ENCODE measurements around the gene PYGB.
A peak's percentile ranks its signal among the peaks of the same experiment; 100 is the strongest.
"Not testable (repeated sequence)": the region's sequence is repeated elsewhere in the genome, so short reads cannot be mapped to it uniquely, and the experiment has no call there.

Gene PYGB

GRCh38 chr20:25249198-25249931, 1.5 kb downstream of the PYGB start:
- DNase-seq (ENCODE audit: low spot score), result no peak

DNA sequence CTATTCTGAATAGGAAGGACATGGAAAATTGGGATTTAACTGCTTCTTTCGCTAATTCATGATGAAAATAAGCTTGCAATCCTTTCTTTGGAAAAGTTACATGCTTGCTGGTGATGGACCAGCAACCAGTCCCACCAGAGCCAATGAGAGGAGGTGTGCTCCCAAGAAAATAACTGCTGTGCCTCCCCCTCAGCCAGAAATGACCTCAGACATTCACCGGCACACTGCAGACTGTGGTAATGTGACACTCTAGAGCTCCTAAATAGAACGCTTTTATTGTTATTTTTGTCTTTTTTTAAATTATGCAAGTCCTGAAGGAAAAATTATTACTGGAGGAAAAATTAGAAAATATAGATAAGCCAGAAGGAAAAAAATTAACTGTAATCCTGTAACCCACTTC, 2.6 kb downstream of the PYGB start:
- DNase-seq (ENCODE audit: low spot score), result no peak

- no peak for DNase-seq (ENCODE audit: low spot score)
Measured at GRCh38 chr20:25251019-25251418, 3.1 kb downstream of the PYGB start.

DNA sequence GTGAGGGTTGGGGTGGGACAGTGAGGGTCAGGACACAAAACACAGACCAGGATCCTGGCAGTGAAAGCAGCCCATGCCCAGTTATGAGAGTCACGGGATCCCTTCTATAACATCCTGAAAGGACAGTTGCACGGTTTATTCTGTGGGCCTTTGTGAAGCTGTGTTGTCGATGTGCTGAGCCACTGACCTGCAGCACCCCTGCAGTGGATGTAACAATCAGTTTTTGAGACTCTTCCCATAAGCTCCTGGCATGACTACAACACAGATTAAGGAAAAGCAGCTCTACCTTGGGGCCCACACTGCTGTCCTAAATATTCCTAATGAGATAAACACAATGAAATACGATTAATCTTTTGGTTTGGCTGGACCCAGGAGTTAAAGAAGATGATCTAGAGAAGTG, 3.7 kb downstream of the PYGB start:
- DNase-seq (ENCODE audit: low spot score), result peak; percentile 38

DNA sequence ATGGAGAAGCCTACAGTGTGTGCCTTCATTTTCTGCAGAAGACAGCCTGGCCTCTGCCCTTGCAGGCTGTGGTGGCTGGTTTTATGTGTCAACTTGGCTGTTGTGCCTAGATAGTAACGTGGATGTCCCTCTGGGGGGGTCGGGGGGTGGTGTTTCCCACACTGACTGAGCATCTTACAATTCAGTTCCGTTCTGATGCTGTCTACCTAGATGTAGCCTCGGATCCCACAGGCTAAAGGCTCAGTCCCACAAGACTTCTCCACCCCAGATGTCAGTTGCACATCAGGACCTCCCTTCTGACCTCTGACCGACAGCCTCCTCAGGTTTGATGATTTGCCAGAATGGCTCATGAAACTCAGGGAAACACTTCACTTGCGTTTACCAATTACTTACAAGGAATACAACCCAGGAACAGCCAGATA, 4.4 kb downstream of the PYGB start:
- DNase-seq (ENCODE audit: low spot score), result no peak

DNA sequence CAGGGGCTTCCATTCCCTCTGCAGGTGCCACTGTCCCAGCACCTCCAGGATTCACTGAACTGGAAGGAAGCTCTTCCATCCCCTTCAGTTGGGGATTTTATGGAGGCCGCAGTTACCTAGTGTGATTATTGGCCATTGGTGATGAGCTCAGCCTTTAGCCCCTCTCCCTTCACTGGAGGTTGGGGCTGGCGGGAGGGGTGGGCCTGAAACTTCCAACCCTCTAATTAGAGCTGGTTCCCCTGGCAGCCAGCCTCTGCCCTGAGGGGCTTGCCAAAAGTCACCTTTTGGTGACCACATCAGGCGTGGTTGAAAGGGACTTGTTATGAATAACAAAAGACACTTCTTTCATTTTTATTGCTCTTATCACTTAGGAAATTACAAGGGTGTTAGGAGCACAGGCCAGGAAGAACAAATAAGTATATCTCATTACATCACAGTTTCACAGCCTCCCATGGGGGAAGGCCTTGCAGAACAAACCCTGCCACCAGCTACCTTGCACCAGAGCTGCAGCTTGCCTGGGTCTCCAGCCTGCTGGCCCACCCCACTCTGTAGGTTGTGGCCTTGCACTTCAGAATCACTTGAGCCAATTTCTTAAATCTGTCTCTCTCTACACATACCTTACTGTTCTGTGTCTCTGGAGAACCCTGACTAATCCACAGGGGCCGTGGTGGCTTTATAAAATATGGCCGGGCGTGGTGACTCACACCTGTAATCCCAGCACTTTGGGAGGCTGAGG, 5.0 kb downstream of the PYGB start:
- DNase-seq (ENCODE audit: low spot score), result peak; percentile 0

GRCh38 chr20:25253606-25254275, 5.9 kb downstream of the PYGB start:
- DNase-seq (ENCODE audit: low spot score), result no peak

DNA sequence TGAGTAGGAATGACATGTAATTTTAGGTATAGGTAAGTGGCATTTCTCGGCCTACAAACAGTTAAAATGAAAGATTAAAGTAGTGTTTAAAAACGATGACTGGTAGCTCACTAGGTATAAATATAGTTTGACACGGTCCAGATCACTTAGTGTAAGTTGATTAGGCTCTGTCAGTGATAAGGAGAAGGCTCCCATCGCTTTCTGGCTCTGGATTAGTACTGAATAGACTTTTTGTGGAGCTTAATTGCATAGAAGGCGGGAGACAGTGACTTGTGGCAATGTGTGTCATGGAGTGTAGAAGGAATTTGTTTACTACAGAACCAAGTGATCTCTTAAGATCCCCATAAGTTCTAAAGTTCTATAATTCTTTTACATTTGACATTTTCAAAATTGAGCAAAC, 6.7 kb downstream of the PYGB start:
- DNase-seq (ENCODE audit: low spot score), result no peak

DNA sequence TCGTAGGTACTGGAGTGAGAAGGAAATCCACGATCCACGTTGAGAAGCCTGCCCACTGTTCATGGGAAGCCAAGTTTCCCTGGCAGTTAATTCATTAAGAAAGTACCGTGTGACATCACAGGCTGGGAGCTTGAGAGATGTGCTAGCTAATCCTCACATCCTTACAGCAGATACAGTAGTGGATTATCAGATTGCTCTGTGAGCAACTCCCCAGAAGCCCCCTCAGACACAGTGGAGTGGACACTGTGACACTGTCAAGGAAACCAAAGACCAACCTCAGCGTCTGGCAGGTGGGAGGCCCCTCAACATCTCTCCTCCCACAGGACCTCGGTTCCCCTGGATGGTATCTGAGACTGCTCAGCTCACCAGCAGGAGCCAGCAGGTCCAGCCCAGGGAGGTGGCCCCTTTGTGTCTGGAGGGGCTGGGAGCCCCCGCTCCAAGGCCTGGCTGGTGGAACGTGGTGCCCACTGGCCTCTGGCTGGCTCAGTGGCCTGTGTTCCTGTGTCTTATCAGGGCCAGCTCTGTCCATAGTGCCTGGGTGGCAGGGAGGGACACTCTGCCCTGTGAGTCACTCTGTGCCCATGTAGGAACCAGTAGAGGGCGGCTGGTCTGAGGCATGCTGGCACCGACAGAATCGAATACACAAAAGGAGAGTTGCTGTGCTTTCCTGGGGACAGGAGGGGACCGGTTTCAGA, 7.2 kb downstream of the PYGB start:
- peak; percentile 73 for DNase-seq (ENCODE audit: low spot score)

- DNase-seq (ENCODE audit: low spot score), result no peak
Measured at GRCh38 chr20:25256226-25256859, 8.5 kb downstream of the PYGB start.

- DNase-seq (ENCODE audit: low spot score), result no peak
Measured at GRCh38 chr20:25257130-25257529, 9.2 kb downstream of the PYGB start.

DNA sequence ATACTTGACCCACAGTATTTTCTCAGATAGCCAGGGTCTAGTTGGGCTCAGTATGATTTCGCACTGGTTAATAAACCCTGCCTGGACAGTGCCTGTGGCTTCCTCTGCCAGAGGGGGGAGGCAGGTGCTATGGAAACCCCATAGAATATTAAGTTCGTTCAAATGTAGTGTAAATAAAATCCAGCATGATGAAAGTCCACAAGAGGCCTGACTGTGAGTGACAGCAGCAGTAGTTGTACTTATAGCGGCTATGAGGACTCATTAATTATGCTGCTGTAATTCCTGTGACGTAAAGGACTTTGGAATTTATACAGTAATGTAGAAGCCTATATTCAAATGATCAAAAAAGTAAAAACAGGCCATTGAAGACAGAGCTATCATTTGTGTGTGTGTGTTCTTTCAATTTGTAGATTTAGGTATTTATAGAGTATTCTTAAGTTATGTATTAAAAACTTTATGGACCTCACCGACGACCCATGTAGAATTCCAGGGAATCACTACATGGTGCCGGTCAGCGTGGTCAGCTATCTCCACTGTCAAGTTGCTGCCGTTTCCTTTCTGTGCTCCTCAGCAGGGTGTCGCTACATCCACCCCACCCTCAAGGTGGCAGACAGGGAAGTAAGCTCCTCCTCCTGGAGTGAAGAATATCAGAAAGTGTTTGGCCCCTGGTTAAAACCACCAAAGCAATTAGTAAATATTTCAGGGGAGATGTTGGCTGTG, 10.0 kb downstream of the PYGB start:
- no peak for DNase-seq (ENCODE audit: low spot score)

DNA sequence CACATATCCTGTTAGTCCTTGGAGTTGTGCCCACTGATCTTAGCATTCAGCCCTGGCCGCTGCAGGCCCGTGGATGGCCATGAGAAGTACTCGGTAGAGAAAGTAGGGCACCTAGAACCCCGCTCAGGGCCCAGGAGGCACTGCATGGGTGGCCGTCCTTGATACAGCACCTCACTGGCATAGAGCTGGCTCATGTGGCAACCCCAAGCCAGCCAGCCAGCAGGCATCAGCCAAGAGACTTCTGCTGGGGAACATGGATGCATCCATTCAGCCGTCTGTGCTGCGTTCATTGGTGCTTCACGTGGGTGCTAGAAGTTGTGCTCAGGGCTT, 10.6 kb downstream of the PYGB start:
- no peak for DNase-seq (ENCODE audit: low spot score)

- DNase-seq (ENCODE audit: low spot score), result no peak
Measured at GRCh38 chr20:25258828-25259227, 10.9 kb downstream of the PYGB start.

DNA sequence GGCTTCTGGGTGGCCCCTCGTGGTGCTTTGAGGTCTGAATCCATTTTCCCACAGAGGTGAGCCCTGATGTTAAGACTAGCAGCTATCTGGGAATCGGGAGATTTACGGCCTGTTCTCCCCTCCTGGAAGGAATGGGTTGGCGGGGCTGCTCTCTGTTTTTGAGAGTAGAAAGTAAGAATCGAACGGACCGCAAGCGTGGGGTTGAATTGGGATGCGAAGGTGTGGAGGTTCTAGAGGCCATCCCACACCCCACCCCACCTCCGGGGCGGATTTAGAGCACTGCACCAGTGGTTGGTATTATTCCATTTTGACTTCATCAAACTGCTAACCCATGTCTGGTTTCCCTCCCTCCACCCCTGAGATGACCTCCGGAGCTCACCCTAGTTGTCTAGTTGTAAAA, 11.5 kb downstream of the PYGB start:
- no peak for DNase-seq (ENCODE audit: low spot score)

DNA sequence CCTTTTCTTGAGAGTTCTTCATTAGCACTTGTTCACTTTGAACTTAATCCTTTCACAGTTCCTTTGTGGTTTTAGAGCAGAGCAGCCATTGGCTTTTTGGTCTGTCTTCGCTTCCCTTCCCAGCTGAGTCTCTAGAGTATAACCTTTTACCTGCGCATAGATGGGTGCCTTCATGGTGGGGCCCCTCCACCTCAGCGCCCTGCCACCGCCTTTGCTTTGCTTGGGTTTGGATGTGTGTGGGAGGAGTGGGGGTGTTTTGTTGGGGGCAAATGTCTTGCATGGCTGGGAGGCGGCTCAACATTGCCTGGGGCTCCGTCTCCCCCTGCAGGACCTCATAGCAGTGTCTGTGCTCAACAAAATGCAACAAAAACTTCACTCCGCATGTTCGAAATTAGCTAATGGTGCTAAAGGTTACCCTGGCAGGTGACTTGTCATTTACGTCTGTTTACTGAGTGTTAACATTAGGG, 11.9 kb downstream of the PYGB start:
- no peak for DNase-seq (ENCODE audit: low spot score)

- DNase-seq (ENCODE audit: low spot score), result not testable (repeated sequence)
Measured at GRCh38 chr20:25260770-25261437, 13.0 kb downstream of the PYGB start.

- no peak for DNase-seq (ENCODE audit: low spot score)
Measured at GRCh38 chr20:25269057-25269832, 21.4 kb downstream of the PYGB start.

DNA sequence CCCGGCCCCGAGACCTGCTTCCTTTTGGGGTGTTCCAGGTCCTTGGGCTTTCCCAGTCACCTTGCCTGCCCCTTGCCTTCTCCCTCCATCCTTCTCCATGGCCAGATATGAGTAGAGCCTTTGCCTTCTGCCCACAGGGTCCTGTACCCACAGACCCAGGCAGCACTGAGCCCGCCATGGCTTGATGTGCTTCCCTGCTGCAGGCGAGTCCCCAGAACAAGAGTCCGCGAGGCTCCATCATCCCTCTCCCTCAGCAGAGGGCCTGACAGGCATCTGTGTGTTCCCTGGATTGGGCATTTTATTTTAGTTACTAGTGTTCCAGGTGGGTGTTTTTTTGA, 21.9 kb downstream of the PYGB start:
- DNase-seq (ENCODE audit: low spot score), result no peak

DNA sequence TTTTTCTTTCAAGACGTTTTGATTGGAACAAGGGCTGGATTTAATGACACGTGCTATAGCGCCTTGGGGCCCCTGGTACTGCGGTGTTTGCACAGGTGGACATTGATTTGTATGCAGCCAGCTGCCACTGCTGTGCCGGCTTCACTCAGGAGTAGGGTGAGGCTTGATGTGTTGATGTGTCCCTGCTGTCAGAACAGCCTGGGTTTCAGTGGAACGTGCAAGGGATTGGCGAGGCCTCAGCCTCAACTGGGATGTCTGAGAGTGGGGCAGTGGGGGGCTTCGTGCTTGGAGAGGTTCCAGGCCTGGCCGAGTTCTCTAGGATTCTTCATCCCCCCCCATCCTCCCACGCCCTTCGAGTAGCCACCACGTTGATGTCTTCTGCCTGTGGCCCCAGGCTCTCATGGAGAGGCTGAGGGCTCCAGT, 23.0 kb downstream of the PYGB start:
- no peak for DNase-seq (ENCODE audit: low spot score)

Data from Ammon's horn (tissue), 1 donor.